ENCODE results near the gene LAGE3. TPM values are rescaled to one million over a fixed set of nuclear protein-coding genes. Genes with fewer than 3 reads are reported as not detected.

Gene LAGE3
- total RNA-seq, 6 experiments from 2014 or later: 13.8 to 18.3 (median 17.4) TPM

DNA sequence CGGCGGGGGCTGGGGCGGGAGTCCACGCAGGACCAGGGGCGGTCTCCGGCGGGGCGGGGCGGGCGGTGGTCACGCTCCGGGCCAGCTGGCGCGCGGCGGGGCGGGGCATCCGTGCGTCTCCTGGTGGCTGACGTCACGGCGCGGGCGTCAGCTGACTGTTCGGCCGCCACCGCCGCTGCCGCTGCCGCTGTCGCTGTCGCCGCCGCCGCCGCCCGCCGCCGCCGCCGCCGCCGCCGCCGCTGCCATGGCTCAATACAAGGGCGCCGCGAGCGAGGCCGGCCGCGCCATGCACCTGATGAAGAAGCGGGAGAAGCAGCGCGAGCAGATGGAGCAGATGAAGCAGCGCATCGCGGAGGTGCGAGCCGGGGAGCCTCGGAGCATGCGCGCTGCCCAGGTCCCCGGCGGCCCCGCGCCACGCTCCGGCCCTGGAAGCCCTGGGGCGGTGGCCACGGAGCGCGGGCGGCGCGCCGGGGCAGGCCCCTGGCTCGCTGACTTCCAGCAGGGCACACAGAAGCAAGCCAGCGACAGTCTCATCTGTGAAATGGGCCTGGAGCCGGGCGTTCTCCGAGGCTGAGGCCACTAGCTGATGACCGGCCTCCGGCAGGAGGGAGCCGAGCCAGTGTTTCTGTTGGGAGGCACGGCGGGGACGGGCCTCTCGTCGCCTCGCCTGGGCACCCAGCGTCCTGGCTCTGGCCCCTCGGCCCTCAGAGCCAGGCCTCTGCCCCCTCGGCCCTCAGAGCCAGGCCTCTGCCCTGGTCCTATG, 34.9 kb downstream of the LAGE3 start, which contains the start of gene FAM50A:
FAM50A (plus strand) TSS at position 150 of the 763 bp plus-strand sequence; CDS start at position 245, 95 bp downstream.
- peak within 1 kb of the TSS; percentile 75 for H3K4me3 Mint-ChIP-seq
- DNase-seq: peak; percentile 37

DNA sequence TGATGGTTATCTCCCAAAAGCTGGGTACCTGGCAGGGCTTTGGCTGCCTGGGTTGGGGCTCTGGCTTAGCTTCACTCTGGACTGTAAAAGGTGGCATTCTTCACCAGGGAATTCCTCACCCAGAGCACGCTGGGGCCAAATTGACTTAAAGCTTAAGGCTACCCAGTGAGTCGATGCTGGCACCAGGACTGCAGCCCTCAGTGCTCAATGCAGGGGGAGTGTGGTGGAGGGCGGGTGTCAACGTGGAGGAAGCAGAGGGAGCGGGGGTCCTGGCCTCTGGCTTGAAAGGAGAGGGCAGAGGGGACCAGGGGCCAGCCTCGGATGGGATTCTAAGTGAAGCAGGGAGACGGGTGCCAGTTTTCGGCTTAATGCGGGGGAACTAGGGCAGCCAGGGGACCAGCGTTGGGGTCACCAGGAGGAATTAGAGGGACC, 35.6 kb downstream of the LAGE3 start:
- Mint-ChIP-seq H3K4me1 (ENCODE audit: low read depth) (peaks cover 16% of the 10 kb centered on the region), H3K4me3 (peak overlapping the region; percentile 74), H3K27me3 (ENCODE audit: insufficient read depth) (no peaks in the 10 kb centered on the region), H3K27ac (peak overlapping the region; percentile 82), H3K36me3 (ENCODE audit: low read depth) (no peaks in the 10 kb centered on the region), H3K9me3 (no peaks in the 10 kb centered on the region)
- TF ChIP-seq, protein P1, sequence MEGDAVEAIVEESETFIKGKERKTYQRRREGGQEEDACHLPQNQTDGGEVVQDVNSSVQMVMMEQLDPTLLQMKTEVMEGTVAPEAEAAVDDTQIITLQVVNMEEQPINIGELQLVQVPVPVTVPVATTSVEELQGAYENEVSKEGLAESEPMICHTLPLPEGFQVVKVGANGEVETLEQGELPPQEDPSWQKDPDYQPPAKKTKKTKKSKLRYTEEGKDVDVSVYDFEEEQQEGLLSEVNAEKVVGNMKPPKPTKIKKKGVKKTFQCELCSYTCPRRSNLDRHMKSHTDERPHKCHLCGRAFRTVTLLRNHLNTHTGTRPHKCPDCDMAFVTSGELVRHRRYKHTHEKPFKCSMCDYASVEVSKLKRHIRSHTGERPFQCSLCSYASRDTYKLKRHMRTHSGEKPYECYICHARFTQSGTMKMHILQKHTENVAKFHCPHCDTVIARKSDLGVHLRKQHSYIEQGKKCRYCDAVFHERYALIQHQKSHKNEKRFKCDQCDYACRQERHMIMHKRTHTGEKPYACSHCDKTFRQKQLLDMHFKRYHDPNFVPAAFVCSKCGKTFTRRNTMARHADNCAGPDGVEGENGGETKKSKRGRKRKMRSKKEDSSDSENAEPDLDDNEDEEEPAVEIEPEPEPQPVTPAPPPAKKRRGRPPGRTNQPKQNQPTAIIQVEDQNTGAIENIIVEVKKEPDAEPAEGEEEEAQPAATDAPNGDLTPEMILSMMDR (IDR thresholded peaks at IDR 0.05): no peak
- DNase-seq: no peak

More for the DNA sequence above, 34.9 kb downstream of the LAGE3 start, which contains the start of gene FAM50A:
- TF ChIP-seq, protein P1 (IDR thresholded peaks at IDR 0.05): no peak
- Mint-ChIP-seq H3K27ac (peak within 1 kb of the TSS; percentile 82), H3K36me3 (ENCODE audit: low read depth) (no peaks in the 10 kb centered on the region), H3K4me1 (ENCODE audit: low read depth) (peaks cover 11% of the 10 kb centered on the region; the same call in 1 of the 2 replicates), H3K9me3 (no peaks in the 10 kb centered on the region), H3K27me3 (ENCODE audit: insufficient read depth) (no peaks in the 10 kb centered on the region)

DNA sequence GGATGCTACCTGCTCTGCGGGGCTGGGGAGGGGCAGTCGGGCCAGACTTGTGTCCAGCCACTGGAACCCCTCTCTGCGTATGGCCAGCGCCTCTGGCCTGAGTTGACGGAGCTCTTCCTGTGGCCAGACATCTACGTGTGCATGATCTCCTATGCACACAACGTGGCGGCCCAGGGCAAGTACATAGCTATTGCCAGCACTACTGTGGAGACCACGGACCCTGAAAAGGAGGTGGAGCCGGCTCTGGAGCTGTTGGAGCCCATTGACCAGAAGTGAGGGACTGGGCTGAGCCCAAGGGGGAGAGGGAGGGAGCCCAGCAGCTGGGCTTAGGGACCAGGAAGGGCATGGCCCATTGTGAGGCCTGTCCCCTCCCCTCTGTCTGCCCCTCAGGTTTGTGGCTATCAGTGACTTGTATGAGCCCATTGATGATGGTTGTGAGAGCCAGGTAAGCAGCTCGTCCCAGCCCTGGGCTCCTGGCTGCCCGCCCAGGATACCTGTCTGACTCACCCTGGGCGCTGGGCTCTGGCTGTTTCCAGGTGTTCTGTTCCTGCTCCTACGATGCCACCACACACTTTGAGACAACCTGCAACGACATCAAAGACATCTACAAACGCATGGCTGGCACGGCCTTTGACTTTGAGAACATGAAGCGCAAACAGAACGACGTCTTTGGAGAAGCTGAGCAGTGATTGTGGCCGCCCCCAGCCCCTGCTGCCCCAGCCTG, 36.9 kb downstream of the LAGE3 start:
- no peak overlapping the region for H3K27ac Mint-ChIP-seq
- peaks cover 8% of the 10 kb centered on the region for H3K36me3 Mint-ChIP-seq (ENCODE audit: low read depth)
- H3K27me3 Mint-ChIP-seq (ENCODE audit: insufficient read depth): no peaks in the 10 kb centered on the region; the same call in 1 of the 2 replicates
- DNase-seq: no peak
- no peak overlapping the region for H3K4me3 Mint-ChIP-seq
- peaks cover 22% of the 10 kb centered on the region for H3K4me1 Mint-ChIP-seq (ENCODE audit: low read depth)
- TF ChIP-seq, protein P1 (IDR thresholded peaks at IDR 0.05): no peak
- no peaks in the 10 kb centered on the region for H3K9me3 Mint-ChIP-seq

DNA sequence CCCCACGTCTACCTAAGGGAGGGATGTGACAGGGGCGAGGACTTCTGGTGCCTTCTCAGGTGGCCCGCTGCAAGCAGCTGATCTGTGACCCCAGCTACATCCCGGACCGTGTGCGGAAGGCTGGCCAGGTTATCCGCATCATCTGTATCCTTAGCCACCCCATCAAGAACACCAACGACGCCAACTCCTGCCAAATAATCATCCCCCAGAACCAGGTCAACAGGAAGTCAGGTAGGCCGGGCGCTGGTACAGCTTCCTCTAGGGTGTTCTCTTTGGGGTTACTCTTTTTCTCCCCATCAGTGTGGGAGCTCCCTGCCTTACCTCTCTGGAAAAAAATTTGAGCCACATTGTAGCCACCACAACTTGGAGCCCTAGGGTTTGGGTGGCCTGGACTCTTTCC, 37.5 kb downstream of the LAGE3 start:
- Mint-ChIP-seq H3K36me3 (ENCODE audit: low read depth) (peaks cover 8% of the 10 kb centered on the region), H3K4me1 (ENCODE audit: low read depth) (peaks cover 22% of the 10 kb centered on the region), H3K27me3 (ENCODE audit: insufficient read depth) (no peaks in the 10 kb centered on the region; the same call in 1 of the 2 replicates), H3K9me3 (no peaks in the 10 kb centered on the region), H3K27ac (no peak overlapping the region), H3K4me3 (no peak overlapping the region)
- TF ChIP-seq, protein P1 (IDR thresholded peaks at IDR 0.05): no peak
- no peak for DNase-seq

DNA sequence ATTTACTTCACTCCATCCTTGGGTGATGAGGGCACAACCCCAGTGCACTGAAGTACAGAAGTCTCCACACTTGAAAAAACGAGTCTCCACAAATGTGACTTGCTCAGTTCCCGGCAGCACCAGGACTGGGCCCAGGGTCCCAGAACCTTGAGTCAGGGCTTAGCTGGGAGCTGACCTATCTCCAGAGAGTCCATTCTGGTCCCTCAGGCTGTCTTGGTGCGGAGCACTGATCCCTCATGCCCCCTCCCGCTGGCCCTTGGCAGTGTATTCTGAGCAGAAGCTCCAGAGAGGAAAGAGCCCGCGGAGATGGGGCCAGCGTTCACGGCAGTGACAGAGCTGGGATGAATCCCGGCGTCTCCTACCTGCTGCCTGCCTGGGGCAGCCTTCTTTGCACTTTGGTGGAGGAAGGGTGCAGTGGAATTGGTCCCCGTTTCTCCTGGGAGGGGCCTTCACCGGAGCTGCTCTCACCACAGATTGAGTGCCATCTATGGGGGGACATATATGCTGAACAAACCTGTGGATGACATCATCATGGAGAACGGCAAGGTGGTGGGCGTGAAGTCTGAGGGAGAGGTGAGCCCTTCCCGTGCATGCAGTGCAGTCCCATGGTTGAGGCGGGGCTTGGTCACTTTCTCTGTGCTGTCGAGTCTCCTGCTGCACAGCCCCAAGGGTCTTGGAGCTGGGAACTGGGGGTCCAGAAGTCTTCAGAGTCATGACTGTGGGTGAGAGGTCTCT, 38.3 kb downstream of the LAGE3 start:
- TF ChIP-seq, protein P1 (IDR thresholded peaks at IDR 0.05): no peak
- no peak for DNase-seq
- peaks cover 20% of the 10 kb centered on the region; the same call in 1 of the 2 replicates for H3K4me1 Mint-ChIP-seq (ENCODE audit: low read depth)
- 0 out of 2 replicates have a peak overlapping the region, but pooled peaks have one; percentile 18 for H3K27ac Mint-ChIP-seq
- peaks cover 8% of the 10 kb centered on the region for H3K36me3 Mint-ChIP-seq (ENCODE audit: low read depth)
- no peaks in the 10 kb centered on the region for H3K9me3 Mint-ChIP-seq
- H3K27me3 Mint-ChIP-seq (ENCODE audit: insufficient read depth): no peaks in the 10 kb centered on the region; the same call in 1 of the 2 replicates
- H3K4me3 Mint-ChIP-seq: no peak overlapping the region
